HG02938 (cell line): ENCODE data around the gene BABAM2.

ENCODE experiments used
- ATAC-seq: cut with Tn5 transposase; IDR thresholded peaks from one replicate; pipeline ENCODE4 v1.9.1; 2021; ENCODE audit warnings: mild to moderate bottlenecking, moderate library complexity; ENCODE audit not compliant: unreplicated experiment

Gene BABAM2

DNA sequence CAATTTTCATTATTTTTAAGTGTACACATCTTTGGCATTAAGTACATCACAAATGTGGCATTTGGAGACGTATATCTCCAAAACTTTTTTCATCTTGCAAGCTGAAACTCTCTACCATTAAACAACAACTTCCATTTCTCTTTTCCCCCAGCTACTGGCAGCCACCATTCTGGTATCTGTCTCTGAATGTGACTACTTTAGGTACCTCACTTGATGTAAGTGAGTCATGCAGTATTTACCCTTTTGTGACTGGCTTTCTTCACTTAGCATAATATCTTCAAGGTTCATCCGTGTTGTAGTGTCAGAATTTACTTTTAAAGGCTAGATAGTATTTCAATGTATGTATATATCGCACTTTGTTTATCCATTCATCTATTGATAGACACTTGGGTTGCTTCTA, 17.0 kb downstream of the BABAM2 start:
- no peak for ATAC-seq

DNA sequence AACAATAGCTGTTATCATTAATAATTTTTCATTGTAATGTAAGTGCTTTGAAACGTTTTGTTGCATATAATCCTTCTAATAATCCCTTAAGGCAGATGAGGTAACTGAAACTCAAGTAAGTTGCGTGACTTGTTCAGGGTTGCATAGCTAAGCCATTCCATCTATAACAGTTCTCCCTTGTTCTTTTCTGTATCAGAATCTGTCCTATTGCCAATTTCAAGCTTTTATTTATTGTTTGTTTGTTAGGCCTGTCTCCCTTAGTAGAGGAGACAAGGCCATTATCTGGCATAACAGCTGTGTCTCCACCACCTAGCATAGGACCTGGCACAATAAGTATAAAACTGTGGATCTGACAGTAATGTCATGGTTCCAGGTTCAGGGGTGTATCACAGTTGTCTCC, 19.4 kb downstream of the BABAM2 start:
- no peak for ATAC-seq

DNA sequence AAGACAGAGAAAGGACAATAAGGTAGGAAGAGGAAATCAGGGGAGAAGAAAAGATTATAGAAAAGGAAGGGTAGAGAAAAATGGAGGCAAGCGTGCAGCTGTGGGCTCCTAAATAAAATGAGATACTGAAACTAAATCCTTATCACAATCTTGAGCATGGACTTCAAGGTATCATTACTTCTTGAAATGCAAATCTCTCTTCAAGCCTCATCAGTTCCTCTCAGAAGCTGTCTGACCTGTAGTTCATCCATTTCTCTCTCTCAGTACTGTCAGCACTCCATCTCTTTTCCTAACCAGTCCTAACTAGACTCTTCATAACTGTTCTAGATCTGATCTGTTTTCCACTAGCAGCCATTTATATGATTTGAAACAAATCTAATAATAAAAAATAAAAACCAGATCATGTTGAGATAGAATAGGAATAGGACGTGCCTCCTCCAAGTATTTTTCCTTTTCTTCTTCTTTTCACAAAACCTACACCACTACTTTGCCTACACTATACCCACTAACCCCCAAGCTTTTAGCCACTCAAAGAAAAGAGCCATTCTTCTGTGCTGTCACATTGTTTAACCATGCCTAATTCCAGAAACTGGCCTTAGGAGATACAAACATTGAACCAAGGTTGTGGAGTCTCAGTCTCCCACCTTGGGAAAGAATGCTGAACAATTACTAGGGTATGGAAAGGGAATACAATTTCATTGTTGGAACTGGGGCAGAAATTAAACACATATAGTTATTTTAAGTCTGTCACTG, 21.1 kb downstream of the BABAM2 start:
- ATAC-seq, result no peak

GRCh38 chr2:27912512-27912911, 22.0 kb downstream of the BABAM2 start:
- ATAC-seq, result no peak

- no peak for ATAC-seq
Measured at GRCh38 chr2:27914041-27914804, 23.7 kb downstream of the BABAM2 start.

DNA sequence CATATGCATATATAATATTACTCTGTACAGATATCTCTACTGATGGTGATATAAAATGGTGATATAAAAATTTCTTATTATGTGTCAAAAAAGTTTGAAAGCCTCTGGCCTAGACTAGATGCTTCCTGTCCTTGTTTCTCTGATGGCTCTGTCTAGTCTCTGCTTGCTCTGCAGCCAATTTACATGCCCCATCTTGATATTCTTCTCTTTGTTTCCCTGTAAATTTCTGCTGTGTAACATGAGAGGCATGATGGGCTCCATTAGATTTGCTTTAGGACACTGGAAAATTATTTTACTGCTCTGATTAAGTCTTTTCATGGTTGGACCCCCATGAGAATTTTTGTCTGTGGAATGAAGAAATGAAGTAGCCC, 24.3 kb downstream of the BABAM2 start:
- no peak for ATAC-seq

DNA sequence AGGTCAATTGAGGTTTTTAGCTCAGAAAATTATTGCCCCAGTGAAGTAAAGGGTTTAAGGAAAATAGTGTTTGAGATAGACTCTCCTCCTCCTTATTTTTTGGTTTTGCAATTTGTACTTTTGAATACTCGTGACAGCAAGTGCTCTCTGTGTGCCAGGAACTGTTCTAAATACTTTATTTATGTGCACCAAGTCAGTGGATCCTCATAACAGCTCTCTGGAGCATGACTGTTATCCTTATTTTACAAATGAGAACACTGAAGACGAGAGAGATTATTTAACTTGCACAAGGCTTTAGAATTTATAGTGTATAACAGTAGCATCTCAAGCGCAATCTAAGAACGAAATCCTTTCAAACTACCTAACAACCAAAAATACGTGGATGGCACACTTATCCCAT, 24.7 kb downstream of the BABAM2 start:
- ATAC-seq, result no peak

- ATAC-seq, result no peak
Measured at GRCh38 chr2:27915874-27916273, 25.3 kb downstream of the BABAM2 start.

GRCh38 chr2:27916293-27916995, 25.9 kb downstream of the BABAM2 start:
- no peak for ATAC-seq

DNA sequence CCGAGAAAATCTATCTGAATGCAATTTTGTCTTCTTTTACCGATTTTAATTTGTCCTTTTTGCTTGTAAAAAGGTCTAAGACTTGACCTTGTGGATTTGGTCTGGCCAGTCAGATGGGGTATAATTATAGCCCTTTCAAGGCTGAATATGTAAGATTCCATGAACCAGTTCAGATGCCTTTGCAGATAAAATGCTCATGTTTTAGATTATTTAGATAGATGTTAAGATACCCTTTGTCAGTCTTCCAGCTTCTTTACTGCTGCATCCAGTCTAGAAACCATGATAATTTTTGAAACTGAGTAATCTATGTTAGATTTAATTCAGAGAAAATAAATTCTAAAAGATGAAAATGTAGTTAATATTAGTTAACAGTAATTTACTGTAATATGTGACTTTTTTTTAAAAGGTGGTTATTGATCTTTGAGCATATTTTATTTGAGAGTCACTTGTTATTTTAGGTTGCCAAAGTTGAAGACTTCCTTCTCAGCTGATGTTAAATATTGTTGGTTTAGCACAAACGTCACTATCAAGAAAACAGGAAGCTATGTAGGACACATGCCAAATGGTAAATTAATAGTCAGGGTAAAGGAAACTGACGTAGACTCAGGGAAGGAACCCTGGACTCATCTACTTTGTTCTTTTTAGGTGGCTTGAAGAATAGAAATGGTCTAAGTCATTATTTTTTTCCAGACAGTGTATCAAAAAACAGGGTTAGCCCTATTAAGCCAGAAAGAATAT, 29.8 kb downstream of the BABAM2 start:
- no peak for ATAC-seq

GRCh38 chr2:27921424-27921823, 30.9 kb downstream of the BABAM2 start:
- no peak for ATAC-seq

GRCh38 chr2:27921880-27922547, 31.5 kb downstream of the BABAM2 start:
- ATAC-seq, result no peak

- ATAC-seq, result no peak
Measured at GRCh38 chr2:27922842-27923241, 32.3 kb downstream of the BABAM2 start.

DNA sequence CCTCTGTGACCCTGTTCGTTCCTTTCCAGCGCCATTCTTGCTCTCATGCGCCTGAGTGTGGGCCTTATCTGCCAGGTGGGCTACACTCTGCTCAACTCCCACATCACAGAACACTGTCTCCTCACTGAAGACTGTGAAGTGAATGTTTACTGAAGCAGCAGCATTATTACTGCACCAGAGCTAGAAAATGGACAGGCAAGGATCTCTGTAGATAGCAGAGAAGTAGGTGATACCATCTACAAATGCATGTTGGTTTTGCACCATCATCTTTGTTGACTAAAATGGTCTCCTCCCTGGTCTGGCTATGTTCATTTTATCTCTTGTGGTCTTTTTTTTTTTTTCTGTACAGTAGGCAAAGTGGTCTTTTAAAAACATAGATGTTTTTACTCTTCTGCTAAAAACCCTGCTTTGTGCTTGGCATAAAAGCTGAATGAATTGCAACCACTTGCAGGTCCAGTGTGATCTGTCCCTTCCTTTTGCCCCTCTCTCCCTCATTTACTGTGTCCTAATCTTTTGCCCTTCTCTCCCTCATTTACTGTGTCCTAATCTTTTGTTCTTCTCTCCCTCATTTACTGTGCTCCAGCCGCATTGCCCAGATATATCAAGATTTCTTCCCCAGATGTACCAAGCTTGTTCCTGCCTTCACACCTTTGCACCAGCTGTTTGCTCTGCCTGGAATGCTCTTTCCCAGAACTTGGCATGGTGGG, 35.4 kb downstream of the BABAM2 start:
- no peak for ATAC-seq

DNA sequence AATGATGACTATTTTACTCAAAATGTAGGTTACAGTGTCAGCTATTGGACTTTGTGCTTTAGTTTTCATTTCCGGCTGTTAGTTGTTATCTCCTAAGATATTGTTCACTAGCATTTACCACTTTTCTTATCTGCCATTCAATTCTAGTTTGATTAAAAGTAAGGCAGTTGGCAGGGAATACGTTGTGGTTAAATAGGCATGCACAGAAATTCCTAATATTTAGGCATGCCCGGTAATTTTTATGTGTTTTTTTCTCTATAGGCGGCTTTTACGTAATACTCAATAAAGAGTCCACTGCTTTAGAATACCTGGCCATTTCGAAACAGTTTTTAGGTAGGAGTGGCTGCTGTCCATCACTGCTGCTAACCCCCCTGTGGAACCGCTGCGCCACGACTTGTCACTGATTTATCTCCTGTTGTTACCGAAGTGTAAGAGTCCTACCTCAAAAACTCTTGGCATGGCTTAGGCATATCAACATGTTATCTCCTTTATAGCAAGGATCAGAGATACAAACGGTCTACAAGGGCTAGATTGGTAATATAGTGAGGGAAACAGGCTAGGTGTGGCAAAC, 39.5 kb downstream of the BABAM2 start:
- no peak for ATAC-seq

DNA sequence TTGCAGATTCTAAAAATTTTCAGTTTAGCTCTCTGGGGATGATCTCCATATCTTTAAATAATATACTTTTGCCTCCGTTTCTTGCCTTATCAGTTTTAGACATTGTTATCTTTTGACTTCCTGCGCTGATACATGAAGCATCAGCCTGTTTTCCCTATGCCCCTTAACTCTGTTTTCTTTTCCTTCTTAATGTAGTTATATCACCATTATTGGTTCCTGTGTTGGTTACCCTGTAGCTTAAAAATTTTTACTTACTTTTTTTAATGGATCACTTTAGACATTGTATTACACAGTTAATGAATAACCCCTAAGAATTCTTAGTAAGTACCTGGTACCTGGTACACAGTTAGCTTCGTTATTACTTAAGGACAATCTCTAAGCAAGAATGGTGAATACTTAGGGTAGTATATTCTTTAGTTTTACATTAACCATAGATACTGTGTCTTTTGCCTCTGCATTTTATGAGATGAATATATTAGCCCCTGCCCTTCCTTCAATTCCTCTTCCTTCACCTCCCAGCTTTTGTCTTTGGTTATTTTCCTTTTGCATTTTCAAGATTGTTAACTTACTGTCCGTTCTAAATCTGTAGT, 40.9 kb downstream of the BABAM2 start:
- ATAC-seq, result no peak

DNA sequence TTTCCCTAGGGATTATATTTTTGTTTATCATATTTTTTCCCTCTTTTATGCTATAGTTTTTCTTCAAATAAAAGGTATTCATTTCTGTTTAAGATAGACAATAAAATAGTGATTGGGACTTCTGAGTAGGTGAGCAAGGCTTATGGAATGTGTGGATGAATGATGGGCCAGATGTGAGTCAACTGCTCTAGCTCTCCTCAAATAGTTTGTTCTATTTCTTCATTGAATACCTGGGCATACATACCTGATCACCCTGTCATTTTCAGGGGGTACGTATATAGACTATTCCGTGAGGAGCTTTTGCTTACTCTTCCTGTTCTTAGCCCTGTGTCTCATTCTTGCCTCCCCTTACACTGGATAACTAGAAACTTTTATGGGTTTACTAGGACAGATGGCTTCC, 41.9 kb downstream of the BABAM2 start:
- no peak for ATAC-seq

DNA sequence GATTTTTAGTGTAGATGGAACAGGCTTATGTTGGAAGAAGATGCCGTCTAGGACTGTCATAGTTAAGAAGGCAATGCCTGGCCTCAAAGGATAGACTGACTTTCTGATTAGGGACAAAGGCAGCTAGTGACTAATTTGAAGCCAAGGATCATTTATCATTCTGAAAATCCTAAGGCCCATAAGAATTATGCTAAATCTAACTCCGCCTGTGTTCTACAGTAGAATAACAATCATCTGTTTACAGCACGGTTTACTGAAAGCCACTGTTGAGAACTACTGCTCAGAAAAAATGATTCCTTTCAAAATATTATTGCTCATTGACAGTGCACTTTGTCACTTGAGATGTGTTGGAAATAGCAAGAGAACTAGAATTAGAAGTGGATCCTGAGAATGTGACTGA, 44.5 kb downstream of the BABAM2 start:
- ATAC-seq, result no peak

DNA sequence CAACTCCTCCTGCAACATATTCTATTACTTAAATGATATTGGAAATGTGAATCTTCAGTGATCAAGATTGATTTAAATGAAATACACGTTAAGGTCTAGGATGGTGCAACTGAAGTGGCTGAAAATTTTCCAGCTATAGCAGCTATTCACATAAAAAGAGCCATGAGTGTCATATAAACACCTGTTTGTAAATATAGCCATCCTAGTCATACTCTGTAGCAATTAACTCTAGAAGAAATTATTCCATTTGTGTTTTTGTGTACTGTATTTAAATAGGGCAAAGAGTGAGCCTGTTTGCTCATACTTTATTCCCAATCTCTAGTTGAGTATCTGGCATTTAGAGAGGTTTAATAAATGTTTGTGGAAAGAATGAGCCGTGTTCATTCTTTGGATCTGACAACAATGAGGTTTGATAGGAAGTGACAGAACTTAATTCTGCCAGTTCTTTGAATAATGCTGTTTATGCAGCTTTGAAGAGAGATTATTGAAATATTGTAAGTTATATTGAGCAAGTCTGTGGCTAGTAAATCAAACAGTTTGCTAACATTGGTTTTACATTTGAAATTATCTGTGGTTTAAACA, 49.7 kb downstream of the BABAM2 start:
- no peak for ATAC-seq
